HCT116 (cell line): Measurements from ENCODE around the gene GRIK2. TPM values are rescaled to one million over a fixed set of nuclear protein-coding genes. Genes with fewer than 3 reads are reported as not detected.

Source experiments
- ATAC-seq: fragments of 200-7000 bp; cut with Tn5 transposase; 2 replicates; pipeline ENCODE4 v1.9.1; 2020; ENCODE audit warnings: mild to moderate bottlenecking, moderate library complexity
- BruUV-seq: library from RNA; stranded (reverse); fragments of 400-500 nt; replicated peaks from 2 replicates; lab custom pipeline; 2021; lab: Mats Ljungman, UMichigan
- CTCF ChIA-PET: fragments of 300-600 bp; sonication (Branson Sonifier 250); formaldehyde crosslinking; loops from one replicate; lab custom pipeline; 2021; ENCODE audit warnings: antibody characterized with exemption; lab: Charles Lee
- POLR2A ChIA-PET: fragments of 300-600, 350-600 bp; sonication (Branson Sonifier 250); formaldehyde crosslinking; loops from one replicate; lab custom pipeline; 2021; ENCODE audit warnings: antibody characterized with exemption; lab: Charles Lee
- RAD21 ChIA-PET, 2 experiments: fragments of 300-600 bp; sonication (Branson Sonifier 250); formaldehyde crosslinking; loops; one replicate each; lab custom pipeline; 2023; ENCODE audit warnings: low total read pairs in 2 of 2; ENCODE audit not compliant: uncharacterized antibody in 2 of 2, unreplicated experiment in 2 of 2, low non-redundant PET in 1 of 2; lab: Charles Lee
- DNase-seq: peaks from one replicate; pipeline ENCODE4 v3.0.0-alpha.2; 2010; ENCODE audit warnings: low read depth, low spot score
- H2AFZ ChIP-seq: fragments of 200-600 bp; shearing (Covaris generic), sonication (generic); 2 replicates; pipeline ENCODE4 v1.6.1; 2017; ENCODE audit warnings: low read depth, mixed run types, mixed read lengths, antibody characterized with exemption, low read length; ENCODE audit not compliant: poor library complexity, severe bottlenecking
- H3K27ac ChIP-seq: 2 replicates; pipeline ENCODE4 v1.5.1; 2012; ENCODE audit warnings: low read depth, low read length
- H3K27me3 ChIP-seq: fragments of 200-600 bp; sonication (generic); 2 replicates; pipeline ENCODE4 v1.6.1; 2016; ENCODE audit warnings: mixed run types, low read length, mixed read lengths; ENCODE audit not compliant: insufficient read depth
- H3K36me3 ChIP-seq, 2 experiments: fragments of 200-500 bp in 1 of 2; fragments of 200-600 bp in 1 of 2; sonication (Bioruptor generic) in 1 of 2; sonication (generic) in 1 of 2; 2 replicates each; pipeline versions ENCODE4 v1.5.1 to v1.6.1; 2014 to 2016; ENCODE audit warnings: low read length in 2 of 2, inconsistent platforms in 1 of 2, mixed read lengths in 1 of 2, mixed run types in 1 of 2; ENCODE audit not compliant: insufficient read depth in 2 of 2, control insufficient read depth in 1 of 2
- H3K4me1 ChIP-seq, 2 experiments: fragments of 200-600 bp in 1 of 2; sonication (generic) in 1 of 2; 2 replicates each; pipeline versions ENCODE4 v1.5.1 to v1.6.1; 2012 to 2017; ENCODE audit warnings: low read length in 2 of 2, inconsistent platforms in 1 of 2, mild to moderate bottlenecking in 1 of 2, mixed read lengths in 1 of 2, mixed run types in 1 of 2, moderate library complexity in 1 of 2; ENCODE audit not compliant: insufficient read depth in 2 of 2, control insufficient read depth in 1 of 2
- H3K4me2 ChIP-seq: fragments of 200-600 bp; sonication (generic); 2 replicates; pipeline ENCODE4 v1.6.1; 2017; ENCODE audit warnings: mixed run types, low read length, mixed read lengths
- H3K4me3 ChIP-seq, 2 experiments: fragments of 200-600 bp in 1 of 2; sonication (generic) in 1 of 2; replicated peaks in 1 of 2; 2 replicates each; pipeline ENCODE4 v1.5.1; 2011 to 2016; ENCODE audit warnings: low read length in 2 of 2, control low read depth in 1 of 2, low read depth in 1 of 2, mild to moderate bottlenecking in 1 of 2, mixed read lengths in 1 of 2, mixed run types in 1 of 2
- H3K79me2 ChIP-seq: fragments of 200-600 bp; sonication (generic); 2 replicates; pipeline ENCODE4 v1.6.1; 2017; ENCODE audit warnings: mild to moderate bottlenecking, mixed run types, low read length, moderate library complexity, mixed read lengths; ENCODE audit not compliant: insufficient read depth
- H3K9ac ChIP-seq: fragments of 200-600 bp; sonication (generic); 2 replicates; pipeline ENCODE4 v1.6.1; 2016; ENCODE audit warnings: low read length, mixed read lengths
- H3K9me2 ChIP-seq: fragments of 200-600 bp; sonication (generic), shearing (Covaris generic); 2 replicates; pipeline ENCODE4 v1.6.1; 2017; ENCODE audit warnings: mixed run types, mild to moderate bottlenecking, moderate library complexity; ENCODE audit not compliant: insufficient read depth
- H3K9me3 ChIP-seq, 2 experiments: fragments of 200-500 bp in 1 of 2; fragments of 200-600 bp in 1 of 2; sonication (Bioruptor generic) in 1 of 2; sonication (generic) in 1 of 2; 2 replicates each; pipeline ENCODE4 v1.6.1; 2014 to 2017; ENCODE audit warnings: low read length in 2 of 2, mixed read lengths in 2 of 2, inconsistent platforms in 1 of 2, low read depth in 1 of 2, mild to moderate bottlenecking in 1 of 2, mixed run types in 1 of 2, moderate library complexity in 1 of 2; ENCODE audit not compliant: control insufficient read depth in 1 of 2, insufficient read depth in 1 of 2
- H4K20me1 ChIP-seq: fragments of 200-600 bp; sonication (generic), shearing (Covaris generic); 2 replicates; pipeline ENCODE4 v1.6.1; 2017; ENCODE audit warnings: mixed run types, mild to moderate bottlenecking, moderate library complexity; ENCODE audit not compliant: insufficient read depth
- ATF3 ChIP-seq: IDR thresholded peaks from 2 replicates; pipeline ENCODE4 v1.6.1; 2012
- CEBPB ChIP-seq: IDR thresholded peaks from 2 replicates; pipeline ENCODE4 v1.6.1; 2012; ENCODE audit warnings: low read depth
- EGR1 ChIP-seq: IDR thresholded peaks from 2 replicates; pipeline ENCODE4 v1.6.1; 2012; ENCODE audit warnings: low read depth
- ELF1 ChIP-seq: IDR thresholded peaks from 2 replicates; pipeline ENCODE4 v1.6.1; 2012; ENCODE audit warnings: low read depth, borderline replicate concordance
- EZH2 ChIP-seq: fragments of 200-600 bp; sonication (generic); IDR thresholded peaks from 2 replicates; pipeline ENCODE4 v1.6.1; 2017; ENCODE audit warnings: antibody characterized with exemption, mixed run types
- FOSL1 ChIP-seq: IDR thresholded peaks from 2 replicates; pipeline ENCODE4 v1.6.1; 2012; ENCODE audit warnings: low read depth
- JUND ChIP-seq: IDR thresholded peaks from 2 replicates; pipeline ENCODE4 v1.6.1; 2012
- POLR2A ChIP-seq: IDR thresholded peaks from 2 replicates; pipeline ENCODE4 v1.7.0; 2011; ENCODE audit warnings: borderline replicate concordance; ENCODE audit not compliant: insufficient read depth, insufficient read length; ENCODE audit errors: extremely low read depth
- POLR2AphosphoS5 ChIP-seq: IDR thresholded peaks from 2 replicates; pipeline ENCODE4 v1.6.1; 2011; ENCODE audit warnings: mild to moderate bottlenecking, low read depth, low read length, moderate library complexity
- RAD21 ChIP-seq: IDR thresholded peaks from 2 replicates; pipeline ENCODE4 v1.6.1; 2012; ENCODE audit warnings: low read depth, mild to moderate bottlenecking
- REST ChIP-seq: IDR thresholded peaks from 2 replicates; pipeline ENCODE4 v1.6.1; 2012; ENCODE audit warnings: low read depth
- SIN3A ChIP-seq: IDR thresholded peaks from 2 replicates; pipeline ENCODE4 v1.6.1; 2012; ENCODE audit warnings: low read depth
- TCF7L2 ChIP-seq: IDR thresholded peaks from 2 replicates; pipeline ENCODE4 v1.7.0; 2011; ENCODE audit warnings: borderline replicate concordance, inconsistent platforms; ENCODE audit not compliant: insufficient read depth, insufficient read length; ENCODE audit errors: extremely low read depth
- YY1 ChIP-seq: IDR thresholded peaks from 2 replicates; pipeline ENCODE4 v1.6.1; 2011; ENCODE audit warnings: low read length, low read depth, moderate library complexity, mild to moderate bottlenecking; ENCODE audit not compliant: insufficient replicate concordance; ENCODE audit errors: extremely low read depth
- ZFX ChIP-seq: fragments of 450-650 bp; IDR thresholded peaks from 2 replicates; pipeline ENCODE4 v1.6.1; 2017
- ZNF274 ChIP-seq: fragments of 200-500 bp; sonication (Bioruptor generic); IDR thresholded peaks from 2 replicates; pipeline ENCODE4 v1.6.1; 2014; ENCODE audit warnings: mild to moderate bottlenecking, low read depth, low read length, inconsistent platforms
- intact Hi-C: fragments of 100-400 bp; cut with micrococcal nuclease; formaldehyde crosslinking; loops from 2 replicates; pipeline ENCODE4 v1.10.0; 2022
- total RNA-seq: library from RNA; stranded (reverse); gene quantifications from one replicate; pipeline ENCODE4 v1.2.1, GENCODE V29; 2021; ENCODE audit not compliant: unreplicated experiment
- TF ChIP-seq, protein P1 (sequence below), 3 experiments: fragments of 200-600 bp in 1 of 3; sonication (generic) in 1 of 3; IDR thresholded peaks in 2 of 3; conservative IDR thresholded peaks in 1 of 3; 2 replicates each; pipeline ENCODE4 v1.5.1; 2012 to 2017; ENCODE audit warnings: low read depth in 2 of 3, low read length in 2 of 3, antibody characterized with exemption in 1 of 3, borderline replicate concordance in 1 of 3, control low read depth in 1 of 3, mild to moderate bottlenecking in 1 of 3, mixed read lengths in 1 of 3, mixed run types in 1 of 3, moderate library complexity in 1 of 3; ENCODE audit not compliant: insufficient read depth in 1 of 3

The GRIK2 gene
- total RNA-seq, 1 experiment from 2014 or later = 0.64 TPM

- ChIA-PET CTCF (no interaction called here), RAD21 (no interaction called here), POLR2A (no interaction called here)
- no peak overlapping the region for H2AFZ ChIP-seq
- no peaks in the 10 kb centered on the region for H3K36me3 ChIP-seq
- H3K4me3 ChIP-seq = no peak overlapping the region
- H3K9me2 ChIP-seq = no peaks in the 10 kb centered on the region
- TF ChIP-seq TCF7L2 (no peak), RAD21 (no peak), YY1 (no peak), ATF3 (no peak)
- H3K79me2 ChIP-seq = no peaks in the 10 kb centered on the region
- no TSS peak for BruUV-seq
- no peaks in the 10 kb centered on the region for H3K4me1 ChIP-seq
- intact Hi-C loops = no loop called here
- H3K4me2 ChIP-seq = no peak overlapping the region
- no peaks in the 10 kb centered on the region for H4K20me1 ChIP-seq
- ATAC-seq (no peak), DNase-seq (no peak)
- H3K9me3 ChIP-seq = no peaks in the 10 kb centered on the region
- no peak overlapping the region for H3K9ac ChIP-seq
- H3K27me3 ChIP-seq = no peaks in the 10 kb centered on the region
- H3K27ac ChIP-seq = no peak overlapping the region
These were observed 189.3 kb downstream of the GRIK2 start for GRCh38 chr6:101582792-101583191.

- H3K27ac ChIP-seq = no peak overlapping the region
- no peak overlapping the region for H2AFZ ChIP-seq
- no peak for ATAC-seq
- no peaks in the 10 kb centered on the region for H3K27me3 ChIP-seq
- no peaks in the 10 kb centered on the region for H3K79me2 ChIP-seq
- H3K4me2 ChIP-seq = no peak overlapping the region
- POLR2A ChIA-PET = no interaction called here
- CTCF ChIA-PET = no interaction called here
- H3K4me1 ChIP-seq = no peaks in the 10 kb centered on the region
- H3K36me3 ChIP-seq = no peaks in the 10 kb centered on the region
- no peak overlapping the region for H3K9ac ChIP-seq
- intact Hi-C loops = no loop called here
- no TSS peak for BruUV-seq
- no peaks in the 10 kb centered on the region for H3K9me2 ChIP-seq
- H3K4me3 ChIP-seq = no peak overlapping the region
- H3K9me3 ChIP-seq = no peaks in the 10 kb centered on the region
- no peak for DNase-seq
- RAD21 ChIA-PET = no interaction called here
- no peaks in the 10 kb centered on the region for H4K20me1 ChIP-seq
- TF ChIP-seq ZNF274 = no peak
- no peak for TF ChIP-seq POLR2AphosphoS5
- TF ChIP-seq SIN3A = no peak
- TF ChIP-seq ELF1 = no peak
- TF ChIP-seq ZFX = no peak
- TF ChIP-seq ATF3 = no peak
- no peak for TF ChIP-seq FOSL1
- TF ChIP-seq JUND = no peak
- TF ChIP-seq EZH2 = no peak
- TF ChIP-seq RAD21 = no peak
- no peak for TF ChIP-seq REST
- TF ChIP-seq EGR1 = no peak
- no peak for TF ChIP-seq POLR2A
- TF ChIP-seq, protein P1, sequence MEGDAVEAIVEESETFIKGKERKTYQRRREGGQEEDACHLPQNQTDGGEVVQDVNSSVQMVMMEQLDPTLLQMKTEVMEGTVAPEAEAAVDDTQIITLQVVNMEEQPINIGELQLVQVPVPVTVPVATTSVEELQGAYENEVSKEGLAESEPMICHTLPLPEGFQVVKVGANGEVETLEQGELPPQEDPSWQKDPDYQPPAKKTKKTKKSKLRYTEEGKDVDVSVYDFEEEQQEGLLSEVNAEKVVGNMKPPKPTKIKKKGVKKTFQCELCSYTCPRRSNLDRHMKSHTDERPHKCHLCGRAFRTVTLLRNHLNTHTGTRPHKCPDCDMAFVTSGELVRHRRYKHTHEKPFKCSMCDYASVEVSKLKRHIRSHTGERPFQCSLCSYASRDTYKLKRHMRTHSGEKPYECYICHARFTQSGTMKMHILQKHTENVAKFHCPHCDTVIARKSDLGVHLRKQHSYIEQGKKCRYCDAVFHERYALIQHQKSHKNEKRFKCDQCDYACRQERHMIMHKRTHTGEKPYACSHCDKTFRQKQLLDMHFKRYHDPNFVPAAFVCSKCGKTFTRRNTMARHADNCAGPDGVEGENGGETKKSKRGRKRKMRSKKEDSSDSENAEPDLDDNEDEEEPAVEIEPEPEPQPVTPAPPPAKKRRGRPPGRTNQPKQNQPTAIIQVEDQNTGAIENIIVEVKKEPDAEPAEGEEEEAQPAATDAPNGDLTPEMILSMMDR (IDR thresholded peaks at IDR 0.05 in 2 of 3, conservative IDR thresholded peaks at IDR 0.05 in 1 of 3; ENCODE audit: borderline replicate concordance in 1 of 3, insufficient read depth in 1 of 3, low read depth in 2 of 3, low read length in 2 of 3) = no peak
- no peak for TF ChIP-seq CEBPB
- no peak for TF ChIP-seq TCF7L2
These were observed 192.0 kb downstream of the GRIK2 start for GRCh38 chr6:101585501-101585900.
